H1 (cell line): ENCODE data around the gene RPL6. TPM values are rescaled to one million over a fixed set of nuclear protein-coding genes. Genes with fewer than 3 reads are reported as not detected.

Source experiments
- CHD7 ChIP-seq: fragments of 300-600 bp; sonication (generic); IDR thresholded peaks from 2 replicates; pipeline ENCODE4 v1.7.1; 2012; ENCODE audit warnings: low read length, moderate library complexity, mild to moderate bottlenecking, inconsistent platforms; ENCODE audit not compliant: insufficient replicate concordance
- GABPA ChIP-seq: IDR thresholded peaks from 2 replicates; pipeline ENCODE4 v1.6.1; 2011; ENCODE audit warnings: mild to moderate bottlenecking, low read length, moderate library complexity, borderline replicate concordance; ENCODE audit not compliant: insufficient read depth
- KDM5A ChIP-seq: fragments of 200-600 bp; IDR thresholded peaks from 2 replicates; pipeline ENCODE4 v1.7.1; 2012; ENCODE audit warnings: mild to moderate bottlenecking, low read length, inconsistent platforms, mixed read lengths
- MAX ChIP-seq: IDR thresholded peaks from 2 replicates; pipeline ENCODE4 v1.6.1; 2012; ENCODE audit warnings: inconsistent platforms
- PHF8 ChIP-seq: fragments of 200-600 bp; sonication (generic); conservative IDR thresholded peaks from 2 replicates; pipeline ENCODE4 v1.7.1; 2012; ENCODE audit warnings: low read depth, mild to moderate bottlenecking, inconsistent platforms, low read length, moderate library complexity
- SUZ12 ChIP-seq: fragments of 200-600 bp; sonication (generic); IDR thresholded peaks from 2 replicates; pipeline ENCODE4 v1.6.1; 2012; ENCODE audit warnings: mild to moderate bottlenecking, inconsistent platforms, low read length, moderate library complexity, mixed read lengths
- USF2 ChIP-seq: IDR thresholded peaks from 2 replicates; pipeline ENCODE4 v1.6.1; 2011; ENCODE audit warnings: low read length, improper control_type of control experiment
- polyA plus RNA-seq, 7 experiments: library from polyadenylated mRNA; depleted of rRNA in 3 of 7; stranded (reverse) in 5 of 7; unstranded in 2 of 7; fragments of >200 nt in 5 of 7; fragments of 200-250 nt in 2 of 7; gene quantifications; 1 replicate in 5 of 7; 2 replicates in 1 of 7; 4 replicates in 1 of 7; pipeline versions ENCODE4 v1.2.1 to v1.2.3, GENCODE V29; 2011 to 2013; ENCODE audit warnings: missing spikeins in 2 of 7, mixed read lengths in 2 of 7
- total RNA-seq: library from RNA; stranded (reverse); fragmentation: NEBNext Ultra II Directional; extraction: Animal tissue kit (Norgen Biotek cat#: 25700); gene quantifications from 2 replicates; pipeline ENCODE4 v1.2.1, GENCODE V29; 2021

The RPL6 gene
- total and polyA plus RNA-seq, 2 of the 8 experiments (the other 6 are each of a cell fraction or from before 2014, with no cell fraction given) = 1,073 to 1,643 TPM

- TF ChIP-seq CHD7 (no peak), KDM5A (no peak), GABPA (no peak), SUZ12 (no peak), PHF8 (no peak), MAX (no peak), USF2 (no peak)
Observed at GRCh38 chr12:112443916-112444315, 34.5 kb upstream of the RPL6 start (continued).
